HK-2 (cell line): Measurements from ENCODE around the gene IGF2BP1.
"Not testable (repeated sequence)": the region's sequence is repeated elsewhere in the genome, so short reads cannot be mapped to it uniquely, and the experiment has no call there.

Experiments used
- DNase-seq: peaks from one replicate; pipeline ENCODE4 v3.0.0-alpha.2; 2018; ENCODE audit not compliant: unreplicated experiment

IGF2BP1 gene

GRCh38 chr17:49100601-49101000, 103.4 kb downstream of the IGF2BP1 start:
- no peak for DNase-seq

GRCh38 chr17:49101054-49101534, 103.9 kb downstream of the IGF2BP1 start:
- DNase-seq = peak; percentile 36

DNA sequence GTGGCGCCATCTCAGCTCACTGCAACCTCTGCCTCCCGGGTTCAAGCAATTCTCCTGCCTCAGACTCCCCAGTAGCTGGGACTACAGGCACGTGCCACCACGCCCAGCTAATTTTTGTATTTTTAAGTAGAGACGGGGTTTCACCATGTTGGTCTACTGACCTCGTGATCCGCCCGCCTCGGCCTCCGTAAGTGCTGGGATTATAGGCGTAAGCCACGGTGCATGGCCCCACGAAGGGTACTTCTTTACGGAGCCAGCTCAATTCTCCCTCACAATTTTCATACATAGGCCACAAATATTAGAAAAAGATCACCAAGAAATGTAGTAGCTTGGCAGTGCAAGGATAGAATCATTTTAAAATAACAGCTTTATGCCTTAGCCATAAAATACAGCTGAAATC, 106.2 kb downstream of the IGF2BP1 start:
- not testable (repeated sequence) for DNase-seq

DNA sequence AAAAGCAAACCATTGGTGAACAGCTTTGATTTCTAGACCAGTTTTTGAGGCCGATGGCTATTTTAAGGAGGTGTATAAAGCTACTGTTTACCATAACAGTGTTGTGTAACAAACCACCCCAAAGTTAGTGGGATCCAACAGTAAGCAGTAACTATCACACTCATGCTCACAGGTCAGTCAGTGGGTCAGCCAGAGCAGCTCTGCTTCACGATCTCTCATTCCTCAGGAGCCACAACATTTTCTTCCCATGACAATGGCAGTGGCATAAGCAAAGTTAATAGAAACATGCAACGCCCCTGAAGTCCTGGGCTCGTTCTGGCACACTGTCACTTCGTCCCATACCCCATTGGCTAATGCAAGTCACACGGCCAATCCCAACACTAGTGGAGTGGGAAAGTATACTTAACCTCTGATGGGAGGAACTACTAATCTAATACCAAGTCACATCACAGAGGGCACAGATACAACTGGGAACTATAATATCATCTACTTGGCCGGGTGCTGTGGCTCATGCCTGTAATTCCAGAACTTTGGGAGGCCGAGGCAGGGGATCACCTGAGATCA, 107.4 kb downstream of the IGF2BP1 start:
- DNase-seq = no peak
